Activated CD8-positive, alpha-beta memory T cell treated with anti-CD3 and anti-CD28 coated beads, Interleukin-2, amount 10 ng/mL, durations not matched to agents 7 days and 5 days (primary cell): ENCODE data around the gene FBXL20. TPM values are rescaled to one million over a fixed set of nuclear protein-coding genes. Genes with fewer than 3 reads are reported as not detected.
"Not testable (repeated sequence)": the region's sequence is repeated elsewhere in the genome, so short reads cannot be mapped to it uniquely, and the experiment has no call there.

Source experiments
- ATAC-seq: fragments of 150-1000 bp; cut with Tn5 transposase; one replicate; pipeline ENCODE4 v1.10.0; 2021; ENCODE audit warnings: moderate library complexity
- CTCF ChIA-PET: fragments of 350-600 bp; sonication (Branson Sonifier 250); formaldehyde crosslinking; loops from one replicate; lab custom pipeline; 2021; ENCODE audit warnings: antibody characterized with exemption; lab: Charles Lee
- DNase-seq: peaks from one replicate; pipeline ENCODE4 v3.0.0-alpha.2; 2020
- H3K27ac Mint-ChIP-seq: one replicate; pipeline ENCODE4 v1.8.0; 2021; ENCODE audit warnings: mild to moderate bottlenecking, mixed read lengths
- H3K27me3 Mint-ChIP-seq: one replicate; pipeline ENCODE4 v1.8.0; 2021; ENCODE audit warnings: mixed read lengths
- H3K36me3 Mint-ChIP-seq: one replicate; pipeline ENCODE4 v1.8.0; 2021; ENCODE audit warnings: mild to moderate bottlenecking, mixed read lengths
- H3K4me1 Mint-ChIP-seq: one replicate; pipeline ENCODE4 v1.8.0; 2021; ENCODE audit warnings: mixed read lengths
- H3K4me3 Mint-ChIP-seq: one replicate; pipeline ENCODE4 v1.8.0; 2021; ENCODE audit warnings: mild to moderate bottlenecking, moderate library complexity, mixed read lengths
- H3K9me3 Mint-ChIP-seq: one replicate; pipeline ENCODE4 v1.8.0; 2022; ENCODE audit warnings: low read depth, mixed read lengths
- total RNA-seq, 2 experiments: library from RNA; stranded (reverse); gene quantifications; one replicate each; pipeline ENCODE4 v1.2.3, GENCODE V29; 2021

The FBXL20 gene
- total RNA-seq, 2 experiments from 2014 or later, result 12.9 to 14.1 TPM

- no peak overlapping the region for H3K27ac Mint-ChIP-seq
- H3K4me1 Mint-ChIP-seq, result peaks cover 2% of the 10 kb centered on the region
- ATAC-seq (no peak), DNase-seq (no peak)
- no peak overlapping the region for H3K4me3 Mint-ChIP-seq
- no peaks in the 10 kb centered on the region for H3K9me3 Mint-ChIP-seq
- CTCF ChIA-PET, result interaction anchor here (0.5 kb wide), 1 partner anchor 19 kb away, joined by 3 read pairs; no protein-coding TSS in a partner anchor
- no peaks in the 10 kb centered on the region for H3K36me3 Mint-ChIP-seq
- H3K27me3 Mint-ChIP-seq, result no peaks in the 10 kb centered on the region
Observed at GRCh38 chr17:39365242-39365641, 36.2 kb downstream of the FBXL20 start.

- Mint-ChIP-seq H3K9me3 (no peaks in the 10 kb centered on the region), H3K27ac (no peak overlapping the region), H3K4me1 (peaks cover 2% of the 10 kb centered on the region), H3K27me3 (no peaks in the 10 kb centered on the region), H3K36me3 (no peaks in the 10 kb centered on the region), H3K4me3 (no peak overlapping the region)
- DNase-seq (no peak), ATAC-seq (no peak)
- CTCF ChIA-PET, result no interaction called here
Observed at GRCh38 chr17:39364236-39365025, 37.0 kb downstream of the FBXL20 start.

GRCh38 chr17:39361064-39361463 lies 40.4 kb downstream of the FBXL20 start:
- DNase-seq (no peak), ATAC-seq (no peak)
- CTCF ChIA-PET, result no interaction called here
- no peaks in the 10 kb centered on the region for H3K36me3 Mint-ChIP-seq
- peaks cover 2% of the 10 kb centered on the region for H3K4me1 Mint-ChIP-seq
- H3K27ac Mint-ChIP-seq, result no peak overlapping the region
- no peaks in the 10 kb centered on the region for H3K9me3 Mint-ChIP-seq
- no peak overlapping the region for H3K4me3 Mint-ChIP-seq
- H3K27me3 Mint-ChIP-seq, result no peaks in the 10 kb centered on the region

GRCh38 chr17:39360537-39360936 lies 40.9 kb downstream of the FBXL20 start:
- Mint-ChIP-seq H3K4me3 (no peak overlapping the region), H3K36me3 (no peaks in the 10 kb centered on the region), H3K9me3 (no peaks in the 10 kb centered on the region), H3K4me1 (peaks cover 2% of the 10 kb centered on the region), H3K27ac (no peak overlapping the region), H3K27me3 (no peaks in the 10 kb centered on the region)
- ATAC-seq (no peak), DNase-seq (no peak)
- CTCF ChIA-PET, result no interaction called here

- ATAC-seq (no peak), DNase-seq (no peak)
- H3K27me3 Mint-ChIP-seq, result no peaks in the 10 kb centered on the region
- H3K4me1 Mint-ChIP-seq, result no peaks in the 10 kb centered on the region
- H3K9me3 Mint-ChIP-seq, result no peaks in the 10 kb centered on the region
- CTCF ChIA-PET, result no interaction called here
- H3K36me3 Mint-ChIP-seq, result no peaks in the 10 kb centered on the region
- no peak overlapping the region for H3K4me3 Mint-ChIP-seq
- no peak overlapping the region for H3K27ac Mint-ChIP-seq
Observed at GRCh38 chr17:39359994-39360393, 41.4 kb downstream of the FBXL20 start.

- DNase-seq, result no peak
- Mint-ChIP-seq H3K9me3 (no peaks in the 10 kb centered on the region), H3K4me1 (peaks cover 2% of the 10 kb centered on the region), H3K27me3 (no peaks in the 10 kb centered on the region), H3K36me3 (no peaks in the 10 kb centered on the region), H3K27ac (no peak overlapping the region), H3K4me3 (no peak overlapping the region)
- ATAC-seq, result no peak
- CTCF ChIA-PET, result no interaction called here
Observed at GRCh38 chr17:39357986-39358385, 43.4 kb downstream of the FBXL20 start.

- Mint-ChIP-seq H3K4me1 (peaks cover 2% of the 10 kb centered on the region), H3K9me3 (no peaks in the 10 kb centered on the region), H3K27ac (no peak overlapping the region), H3K4me3 (no peak overlapping the region), H3K27me3 (no peaks in the 10 kb centered on the region), H3K36me3 (no peaks in the 10 kb centered on the region)
- no peak for DNase-seq
- CTCF ChIA-PET, result interaction anchor here (0.6 kb wide), 1 partner anchor 26 kb away, joined by 3 read pairs; no protein-coding TSS in a partner anchor
- no peak for ATAC-seq
Observed at GRCh38 chr17:39357488-39357887, 43.9 kb downstream of the FBXL20 start.

- Mint-ChIP-seq H3K36me3 (no peaks in the 10 kb centered on the region), H3K27ac (no peak overlapping the region), H3K4me3 (no peak overlapping the region), H3K4me1 (peaks cover 2% of the 10 kb centered on the region), H3K9me3 (no peaks in the 10 kb centered on the region), H3K27me3 (no peaks in the 10 kb centered on the region)
- CTCF ChIA-PET, result interaction anchor here (0.7 to 0.9 kb wide), 2 partner anchors 9 to 108 kb away, joined by 3 read pairs; no protein-coding TSS in a partner anchor
- DNase-seq (no peak), ATAC-seq (no peak)
Observed at GRCh38 chr17:39352986-39353385, 48.4 kb downstream of the FBXL20 start.

GRCh38 chr17:39352511-39352910 lies 48.9 kb downstream of the FBXL20 start:
- CTCF ChIA-PET, result interaction anchor here (0.7 to 0.9 kb wide), 3 partner anchors 9 to 146 kb away, joined by 3 read pairs; no protein-coding TSS in a partner anchor
- DNase-seq (no peak), ATAC-seq (no peak)
- H3K27me3 Mint-ChIP-seq, result no peaks in the 10 kb centered on the region
- no peaks in the 10 kb centered on the region for H3K9me3 Mint-ChIP-seq
- no peaks in the 10 kb centered on the region for H3K36me3 Mint-ChIP-seq
- peaks cover 2% of the 10 kb centered on the region for H3K4me1 Mint-ChIP-seq
- no peak overlapping the region for H3K27ac Mint-ChIP-seq
- H3K4me3 Mint-ChIP-seq, result no peak overlapping the region

- Mint-ChIP-seq H3K4me3 (no peak overlapping the region), H3K27ac (no peak overlapping the region)
- CTCF ChIA-PET, result interaction anchor here (0.9 kb wide), 1 partner anchor 145 kb away, joined by 3 read pairs; no protein-coding TSS in a partner anchor
Observed at GRCh38 chr17:39351508-39351907, 49.9 kb downstream of the FBXL20 start.

GRCh38 chr17:39349246-39349645 lies 52.2 kb downstream of the FBXL20 start:
- Mint-ChIP-seq H3K27ac (no peak overlapping the region), H3K27me3 (no peaks in the 10 kb centered on the region), H3K4me3 (no peak overlapping the region), H3K9me3 (no peaks in the 10 kb centered on the region), H3K36me3 (no peaks in the 10 kb centered on the region), H3K4me1 (peaks cover under 1% of the 10 kb centered on the region)
- CTCF ChIA-PET, result interaction anchor here (0.7 kb wide), 1 partner anchor 103 kb away, joined by 3 read pairs; no protein-coding TSS in a partner anchor
- ATAC-seq, result no peak
- no peak for DNase-seq

More at GRCh38 chr17:39351508-39351907, 49.9 kb downstream of the FBXL20 start:
- peaks cover 2% of the 10 kb centered on the region for H3K4me1 Mint-ChIP-seq
- H3K9me3 Mint-ChIP-seq, result no peaks in the 10 kb centered on the region
- H3K36me3 Mint-ChIP-seq, result no peaks in the 10 kb centered on the region
- DNase-seq (no peak), ATAC-seq (no peak)
- no peaks in the 10 kb centered on the region for H3K27me3 Mint-ChIP-seq

- H3K4me3 Mint-ChIP-seq, ATAC-seq, H3K4me1 Mint-ChIP-seq, H3K27me3 Mint-ChIP-seq, H3K36me3 Mint-ChIP-seq, CTCF ChIA-PET, DNase-seq, H3K9me3 Mint-ChIP-seq, H3K27ac Mint-ChIP-seq: not testable (repeated sequence)
Observed at GRCh38 chr17:39346863-39347262, 54.6 kb downstream of the FBXL20 start.

- peaks cover 1% of the 10 kb centered on the region for H3K36me3 Mint-ChIP-seq
- CTCF ChIA-PET, result no interaction called here
- H3K27me3 Mint-ChIP-seq, result no peaks in the 10 kb centered on the region
Observed at GRCh38 chr17:39341541-39341940, 59.9 kb downstream of the FBXL20 start.

GRCh38 chr17:39340731-39341130 lies 60.7 kb downstream of the FBXL20 start:
- no peak for ATAC-seq
- Mint-ChIP-seq H3K36me3 (peaks cover 1% of the 10 kb centered on the region), H3K27ac (no peak overlapping the region), H3K4me3 (no peak overlapping the region), H3K27me3 (no peaks in the 10 kb centered on the region), H3K4me1 (no peaks in the 10 kb centered on the region), H3K9me3 (no peaks in the 10 kb centered on the region)
- DNase-seq, result no peak
- CTCF ChIA-PET, result no interaction called here

More at GRCh38 chr17:39341541-39341940, 59.9 kb downstream of the FBXL20 start:
- no peaks in the 10 kb centered on the region for H3K9me3 Mint-ChIP-seq
- H3K4me3 Mint-ChIP-seq, result no peak overlapping the region
- DNase-seq (no peak), ATAC-seq (no peak)
- no peak overlapping the region for H3K27ac Mint-ChIP-seq
- H3K4me1 Mint-ChIP-seq, result no peaks in the 10 kb centered on the region
